HG02943 (cell line): Measurements from ENCODE around the gene ILF3.
"Not testable (repeated sequence)": the region's sequence is repeated elsewhere in the genome, so short reads cannot be mapped to it uniquely, and the experiment has no call there.

Experiments
- ATAC-seq: cut with Tn5 transposase; IDR thresholded peaks from one replicate; pipeline ENCODE4 v1.9.1; 2021; ENCODE audit warnings: mild to moderate bottlenecking, low read depth, moderate library complexity; ENCODE audit not compliant: unreplicated experiment

Gene ILF3

DNA sequence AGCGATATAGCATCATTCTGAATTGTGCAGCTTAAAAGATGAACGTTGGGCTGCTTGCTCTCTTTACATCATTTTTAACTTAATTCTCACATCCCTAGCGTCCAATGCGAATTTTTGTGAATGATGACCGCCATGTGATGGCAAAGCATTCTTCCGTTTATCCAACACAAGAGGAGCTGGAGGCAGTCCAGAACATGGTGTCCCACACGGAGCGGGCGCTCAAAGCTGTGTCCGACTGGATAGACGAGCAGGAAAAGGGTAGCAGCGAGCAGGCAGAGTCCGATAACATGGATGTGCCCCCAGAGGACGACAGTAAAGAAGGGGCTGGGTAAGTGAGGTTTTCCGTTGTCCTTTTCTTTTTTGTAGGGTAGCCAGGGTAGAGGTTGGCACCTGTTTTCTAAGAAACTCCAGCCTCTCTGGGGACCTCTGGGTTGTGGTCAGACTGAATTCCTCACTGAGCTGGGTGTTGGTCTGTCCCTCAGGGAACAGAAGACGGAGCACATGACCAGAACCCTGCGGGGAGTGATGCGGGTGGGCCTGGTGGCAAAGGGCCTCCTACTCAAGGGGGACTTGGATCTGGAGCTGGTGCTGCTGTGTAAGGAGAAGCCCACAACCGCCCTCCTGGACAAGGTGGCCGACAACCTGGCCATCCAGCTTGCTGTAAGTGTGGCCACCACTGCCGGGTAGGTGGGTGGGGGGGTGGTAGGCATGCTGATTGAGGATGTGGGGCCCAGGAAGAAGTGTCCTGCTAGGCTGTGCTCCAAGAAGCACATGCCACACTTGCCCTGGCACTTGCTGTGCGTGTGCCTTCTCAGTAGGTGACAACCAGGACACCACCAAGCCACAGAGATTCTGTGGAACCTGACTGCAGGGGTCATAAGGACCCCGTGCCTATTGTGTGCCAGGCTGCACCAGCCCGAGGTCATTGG, 17.0 kb downstream of the ILF3 start:
- no peak for ATAC-seq

DNA sequence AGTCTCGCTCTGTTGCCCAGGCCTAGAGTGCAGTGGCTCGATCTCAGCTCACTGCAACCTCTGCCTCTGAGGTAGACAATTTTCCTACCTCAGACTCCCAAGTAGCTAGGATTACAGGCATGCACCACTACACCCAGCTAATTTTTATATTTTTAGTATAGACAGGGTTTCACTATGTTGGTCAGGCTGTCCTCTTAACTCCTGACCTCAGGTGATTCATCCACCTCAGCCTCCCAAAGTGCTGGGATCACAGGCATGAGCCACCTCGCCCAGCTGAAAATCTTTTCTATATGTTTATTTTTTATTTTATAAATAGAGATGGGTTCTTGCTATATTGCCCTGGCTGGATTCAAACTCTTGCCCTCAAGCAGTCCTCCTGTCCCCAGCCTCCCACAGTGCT, 17.8 kb downstream of the ILF3 start:
- ATAC-seq, result not testable (repeated sequence)

DNA sequence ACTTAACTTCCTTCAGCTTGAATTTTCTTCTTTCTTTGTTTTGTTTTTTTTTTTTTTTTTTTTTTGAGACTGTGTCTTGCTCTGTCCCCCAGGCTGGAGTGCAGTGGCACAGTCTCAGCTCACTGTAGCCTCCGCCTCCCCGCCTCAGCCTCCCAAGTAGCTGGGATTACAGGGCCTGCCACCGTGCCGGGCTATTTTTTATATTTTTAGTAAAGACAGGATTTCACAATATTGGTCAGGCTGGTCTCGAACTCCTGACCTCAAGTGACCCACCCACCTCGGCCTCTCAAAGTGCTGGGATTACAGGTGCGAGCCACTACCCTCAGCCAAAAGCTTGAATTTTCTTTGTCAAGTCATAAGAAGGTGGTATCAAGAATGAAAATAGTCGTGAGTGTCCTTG, 21.1 kb downstream of the ILF3 start:
- ATAC-seq, result not testable (repeated sequence)

DNA sequence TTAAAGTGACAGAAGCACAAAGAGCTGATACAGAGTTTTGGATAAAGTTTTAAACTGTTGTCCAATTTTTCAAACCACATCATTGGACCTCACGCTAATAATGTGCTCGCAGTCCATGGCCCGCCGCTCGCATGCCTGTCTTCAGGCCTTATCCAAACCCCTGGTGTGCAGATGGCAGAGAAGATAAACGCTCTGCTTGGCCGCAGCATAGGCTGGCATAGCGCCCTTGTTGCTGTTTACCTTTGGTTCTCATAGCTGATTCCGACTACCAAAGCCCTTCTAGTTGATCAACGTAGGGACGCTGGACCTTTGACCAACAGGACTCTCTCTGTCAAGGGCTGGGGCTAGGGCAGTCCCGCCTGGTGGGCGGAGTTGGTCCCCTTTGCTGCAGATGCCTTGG, 23.6 kb downstream of the ILF3 start:
- no peak for ATAC-seq

DNA sequence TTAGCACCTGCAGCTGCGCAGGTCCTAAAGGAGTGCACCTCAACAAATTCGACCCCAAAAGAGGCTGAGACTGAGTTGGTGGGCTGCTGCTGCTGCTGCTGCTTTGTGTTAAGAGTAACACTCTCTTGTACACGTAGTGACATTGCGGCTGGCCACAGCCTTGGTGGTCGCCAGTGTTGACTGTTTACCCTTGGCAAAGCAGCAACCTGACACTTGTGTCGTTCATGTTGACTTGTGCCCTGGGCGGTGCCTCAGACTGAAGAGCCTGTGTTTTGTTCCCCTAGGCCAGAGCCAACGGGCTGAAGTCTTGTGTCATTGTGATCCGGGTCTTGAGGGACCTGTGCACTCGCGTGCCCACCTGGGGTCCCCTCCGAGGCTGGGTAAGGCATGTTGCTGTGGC, 24.7 kb downstream of the ILF3 start:
- no peak for ATAC-seq

DNA sequence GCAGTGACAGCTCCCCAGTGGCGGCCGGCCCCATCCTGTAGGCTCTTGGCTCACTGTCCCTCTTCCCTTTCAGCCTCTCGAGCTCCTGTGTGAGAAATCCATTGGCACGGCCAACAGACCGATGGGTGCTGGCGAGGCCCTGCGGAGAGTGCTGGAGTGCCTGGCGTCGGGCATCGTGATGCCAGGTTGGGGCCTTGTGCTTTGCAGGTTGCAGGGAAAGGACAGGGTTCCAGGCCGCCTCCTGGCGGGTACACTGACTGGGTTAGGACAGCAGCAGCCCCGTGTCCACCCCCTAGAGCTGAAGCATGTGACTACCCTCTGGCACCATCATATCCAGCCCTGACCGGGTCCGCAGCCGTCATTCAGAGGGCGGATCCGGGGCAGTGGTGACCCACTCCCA, 25.6 kb downstream of the ILF3 start:
- ATAC-seq, result no peak

DNA sequence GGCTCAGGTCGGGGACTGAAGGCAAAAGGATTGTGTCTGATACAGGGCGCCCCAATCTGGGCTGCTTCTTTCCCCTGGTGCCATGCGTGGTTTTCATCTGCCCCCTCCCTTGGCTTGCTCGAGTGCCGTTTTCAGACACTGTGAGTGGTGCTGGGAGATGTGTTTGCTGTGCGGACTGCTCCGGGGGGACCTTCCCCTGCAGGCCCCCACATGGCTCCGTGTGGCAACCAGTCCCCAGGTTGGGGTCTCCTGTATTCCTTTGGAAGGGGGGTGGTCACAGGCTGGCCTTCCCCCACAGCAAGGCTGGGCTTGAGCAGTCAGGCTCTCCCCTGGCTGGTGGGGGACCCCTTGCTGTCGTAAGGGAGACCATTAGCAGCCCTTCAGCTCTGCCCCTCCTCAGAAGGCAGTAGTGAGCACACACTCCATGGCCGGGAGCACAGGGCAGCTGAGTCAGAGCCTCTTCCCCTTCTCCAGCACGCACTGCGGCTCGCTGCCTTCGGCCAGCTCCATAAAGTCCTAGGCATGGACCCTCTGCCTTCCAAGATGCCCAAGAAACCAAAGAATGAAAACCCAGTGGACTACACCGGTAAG, 26.5 kb downstream of the ILF3 start:
- ATAC-seq, result no peak

DNA sequence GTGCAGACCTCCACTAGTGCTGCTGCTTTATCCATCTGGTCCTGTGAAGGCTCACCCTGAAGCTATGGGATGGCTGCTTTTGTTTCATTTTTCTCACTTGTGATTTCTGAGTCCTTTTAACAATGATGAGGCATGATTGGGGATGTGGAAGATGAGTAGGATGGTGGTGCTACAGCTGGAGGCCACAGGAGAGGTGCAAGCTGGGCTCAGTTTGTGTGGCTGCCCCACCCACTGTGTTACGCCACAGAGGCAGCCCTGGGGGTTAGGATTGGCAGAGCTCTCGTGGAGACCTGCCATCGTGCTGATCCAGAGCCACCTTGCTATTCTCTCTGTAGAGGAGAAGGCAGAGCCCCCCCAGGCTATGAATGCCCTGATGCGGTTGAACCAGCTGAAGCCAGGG, 27.5 kb downstream of the ILF3 start:
- ATAC-seq, result no peak

DNA sequence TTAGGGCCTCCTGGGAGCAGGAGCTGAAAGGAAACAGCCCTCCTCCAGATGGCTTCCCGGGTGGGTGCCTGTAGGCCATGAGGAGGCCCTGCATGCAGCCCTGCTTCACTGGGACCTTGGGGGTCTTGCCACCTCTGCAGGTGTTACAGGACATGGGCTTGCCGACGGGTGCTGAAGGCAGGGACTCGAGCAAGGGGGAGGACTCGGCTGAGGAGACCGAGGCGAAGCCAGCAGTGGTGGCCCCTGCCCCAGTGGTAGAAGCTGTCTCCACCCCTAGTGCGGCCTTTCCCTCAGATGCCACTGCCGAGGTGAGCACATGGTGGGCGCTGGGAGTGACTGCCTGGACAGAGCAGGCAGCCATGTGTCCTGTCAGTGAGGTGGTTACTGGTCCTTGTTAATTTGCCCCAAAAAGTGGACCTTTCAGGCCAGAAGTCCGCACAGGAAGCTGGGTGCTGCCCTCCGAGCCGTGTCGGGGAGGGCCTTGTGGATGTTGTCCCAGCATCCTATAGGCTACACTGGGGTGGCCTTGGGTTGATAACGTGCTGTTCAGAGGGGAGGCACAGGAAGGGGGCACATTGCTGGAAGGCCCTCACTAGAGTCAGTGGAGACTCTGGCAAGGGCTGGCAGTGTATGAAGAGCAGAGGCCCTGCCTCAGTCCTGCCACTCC, 28.4 kb downstream of the ILF3 start:
- ATAC-seq, result no peak

DNA sequence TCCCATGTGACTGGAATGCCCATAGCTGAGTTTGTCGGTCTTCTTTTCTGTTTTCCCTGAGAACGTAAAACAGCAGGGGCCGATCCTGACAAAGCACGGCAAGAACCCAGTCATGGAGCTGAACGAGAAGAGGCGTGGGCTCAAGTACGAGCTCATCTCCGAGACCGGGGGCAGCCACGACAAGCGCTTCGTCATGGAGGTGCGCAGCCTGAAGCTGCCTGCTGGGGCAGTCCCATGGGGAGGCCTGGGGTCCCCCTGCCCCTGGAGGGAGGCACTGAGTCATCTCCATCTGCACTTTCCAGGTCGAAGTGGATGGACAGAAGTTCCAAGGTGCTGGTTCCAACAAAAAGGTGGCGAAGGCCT, 28.9 kb downstream of the ILF3 start:
- ATAC-seq, result no peak

DNA sequence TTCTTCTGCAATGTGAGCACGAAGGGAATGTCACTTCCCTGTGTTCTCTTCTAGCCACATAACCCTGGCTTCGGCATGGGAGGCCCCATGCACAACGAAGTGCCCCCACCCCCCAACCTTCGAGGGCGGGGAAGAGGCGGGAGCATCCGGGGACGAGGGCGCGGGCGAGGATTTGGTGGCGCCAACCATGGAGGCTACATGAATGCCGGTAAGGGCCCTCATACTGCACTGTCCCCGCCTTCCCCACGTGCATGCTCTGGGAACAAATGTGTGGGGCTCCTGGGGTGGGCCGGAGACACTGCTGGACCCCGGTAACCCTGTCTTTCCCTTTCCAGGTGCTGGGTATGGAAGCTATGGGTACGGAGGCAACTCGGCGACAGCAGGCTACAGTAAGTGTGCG, 29.4 kb downstream of the ILF3 start:
- no peak for ATAC-seq

DNA sequence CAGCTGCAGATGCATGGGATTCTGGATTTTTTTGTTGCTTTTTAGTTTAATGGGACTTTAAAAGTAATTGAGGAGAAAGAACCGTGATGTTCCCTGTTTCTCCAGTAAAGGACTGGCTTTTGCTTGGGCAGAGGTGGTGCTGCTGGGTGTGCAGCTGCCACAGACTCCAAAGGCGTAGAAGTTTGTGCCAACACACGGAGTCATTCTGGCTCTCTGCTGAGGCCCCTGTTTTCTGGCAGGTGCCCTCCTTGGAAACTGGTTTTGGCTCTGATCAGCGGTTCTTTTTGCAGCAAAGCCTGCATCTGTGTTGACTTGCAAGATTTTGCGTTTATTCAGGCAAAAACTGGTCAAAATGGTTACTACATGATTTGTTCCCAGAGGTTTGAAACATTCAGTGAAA, 31.1 kb downstream of the ILF3 start:
- no peak for ATAC-seq

DNA sequence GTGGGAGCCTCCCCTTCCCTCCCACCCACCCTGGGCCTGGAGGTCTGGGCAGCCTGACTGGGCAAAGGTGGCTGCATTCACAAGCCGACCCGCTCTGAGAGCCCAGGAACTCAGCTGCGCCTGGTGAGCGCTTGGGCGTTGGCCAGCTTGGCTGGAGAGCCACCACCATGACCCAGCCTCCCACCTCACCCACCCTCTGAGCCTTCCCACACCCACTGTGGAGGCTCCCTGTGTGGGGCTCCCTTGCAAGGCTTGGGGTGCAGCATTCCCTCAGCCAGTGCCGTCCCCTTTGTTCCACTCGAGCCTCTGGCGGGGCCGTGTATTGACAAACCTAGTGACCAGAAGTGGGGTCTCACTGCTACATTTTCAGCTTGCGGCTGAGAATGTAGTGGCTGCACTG, 32.0 kb downstream of the ILF3 start:
- ATAC-seq, result no peak

DNA sequence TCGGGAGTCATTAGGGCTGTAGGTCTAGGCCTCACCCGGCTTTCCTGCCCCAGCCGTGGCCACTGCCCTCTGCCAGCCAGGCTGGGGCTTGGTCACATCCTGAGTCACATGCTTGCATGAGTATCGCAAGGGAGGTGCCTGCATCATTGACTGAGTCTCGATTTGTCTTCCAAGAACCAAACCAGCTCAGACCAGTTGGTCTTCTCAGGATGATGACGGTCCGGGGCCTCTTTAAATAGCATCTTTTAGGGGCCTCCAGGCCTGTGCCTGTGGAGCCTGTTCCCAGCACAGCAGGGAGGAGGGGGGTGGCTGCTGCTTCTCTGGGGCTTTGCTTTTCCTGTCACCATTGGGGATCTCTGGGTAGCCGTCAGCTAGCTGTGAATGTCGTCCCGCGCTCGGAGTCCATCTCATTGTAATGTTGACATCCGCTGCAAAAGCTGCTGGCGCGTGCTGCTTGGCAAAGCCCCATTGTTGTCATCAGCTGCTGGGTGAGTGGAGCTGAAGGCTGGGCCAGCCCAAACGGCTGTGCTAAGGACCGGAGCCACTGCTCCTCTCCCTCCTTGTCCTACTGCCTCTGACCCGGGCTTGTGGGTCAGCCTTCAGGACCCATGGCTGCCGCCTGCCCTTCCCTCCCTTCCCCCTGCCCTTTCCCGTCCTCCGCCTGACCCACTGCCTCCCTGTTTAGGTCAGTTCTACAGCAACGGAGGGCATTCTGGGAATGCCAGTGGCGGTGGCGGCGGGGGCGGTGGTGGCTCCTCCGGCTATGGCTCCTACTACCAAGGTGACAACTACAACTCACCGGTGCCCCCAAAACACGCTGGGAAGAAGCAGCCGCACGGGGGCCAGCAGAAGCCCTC, 32.7 kb downstream of the ILF3 start:
- ATAC-seq, result no peak

DNA sequence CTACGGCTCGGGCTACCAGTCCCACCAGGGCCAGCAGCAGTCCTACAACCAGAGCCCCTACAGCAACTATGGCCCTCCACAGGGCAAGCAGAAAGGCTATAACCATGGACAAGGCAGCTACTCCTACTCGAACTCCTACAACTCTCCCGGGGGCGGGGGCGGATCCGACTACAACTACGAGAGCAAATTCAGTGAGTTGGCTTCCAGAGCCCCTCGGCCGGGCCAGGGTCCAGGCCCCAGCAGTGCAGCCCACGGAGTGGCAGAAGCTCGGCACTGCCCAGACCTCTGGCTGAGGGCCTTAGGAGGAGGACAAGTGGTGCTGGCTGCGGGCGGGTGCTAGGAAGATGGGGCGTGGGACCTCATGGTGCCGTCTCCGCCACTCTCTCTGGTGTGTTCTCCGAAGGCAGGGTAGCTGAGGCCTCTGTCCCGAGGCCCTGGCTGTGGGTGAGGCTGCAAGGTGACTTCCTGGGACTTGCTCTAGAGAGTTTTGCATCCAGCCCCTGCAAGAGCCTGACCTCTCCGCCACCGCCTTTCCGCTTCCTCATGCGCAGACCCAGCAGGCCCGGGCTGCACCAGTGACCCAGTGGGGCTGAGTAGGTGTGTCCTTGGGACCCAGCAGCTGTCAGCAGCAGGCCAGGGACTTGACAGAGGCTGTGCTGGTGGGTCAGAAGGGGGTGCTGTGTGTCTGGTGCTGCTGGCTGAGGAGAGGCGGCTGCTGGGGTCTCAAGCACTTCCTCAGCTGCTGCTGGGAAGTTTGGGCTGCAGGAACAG, 33.6 kb downstream of the ILF3 start:
- no peak for ATAC-seq

DNA sequence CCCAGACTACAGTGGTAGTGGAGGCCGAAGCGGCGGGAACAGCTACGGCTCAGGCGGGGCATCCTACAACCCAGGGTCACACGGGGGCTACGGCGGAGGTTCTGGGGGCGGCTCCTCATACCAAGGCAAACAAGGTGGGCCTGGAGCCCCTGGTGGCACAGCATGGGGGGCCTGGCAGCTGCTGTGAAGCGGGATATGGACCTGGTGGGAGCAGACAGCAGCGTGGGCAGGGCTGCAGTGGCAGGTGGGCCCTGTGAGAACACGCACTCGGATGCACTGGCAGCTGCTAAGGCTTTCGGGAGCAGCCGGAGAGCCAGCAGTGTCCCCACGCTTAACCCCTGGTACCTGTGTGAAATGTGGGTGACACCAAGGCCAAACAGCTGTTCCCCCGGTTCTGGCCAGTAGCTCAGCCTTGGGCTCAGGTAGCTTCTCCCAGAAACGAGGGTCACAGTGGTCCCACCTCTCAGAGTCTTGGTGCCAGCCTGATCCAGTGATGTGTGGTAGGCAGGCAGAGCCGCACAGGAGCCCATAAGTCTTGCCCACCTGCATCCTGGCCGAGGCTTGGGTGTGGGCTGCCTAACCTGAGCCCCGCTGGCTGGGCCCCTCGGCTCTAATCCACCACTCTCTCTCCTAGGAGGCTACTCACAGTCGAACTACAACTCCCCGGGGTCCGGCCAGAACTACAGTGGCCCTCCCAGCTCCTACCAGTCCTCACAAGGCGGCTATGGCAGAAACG, 34.6 kb downstream of the ILF3 start:
- no peak for ATAC-seq

DNA sequence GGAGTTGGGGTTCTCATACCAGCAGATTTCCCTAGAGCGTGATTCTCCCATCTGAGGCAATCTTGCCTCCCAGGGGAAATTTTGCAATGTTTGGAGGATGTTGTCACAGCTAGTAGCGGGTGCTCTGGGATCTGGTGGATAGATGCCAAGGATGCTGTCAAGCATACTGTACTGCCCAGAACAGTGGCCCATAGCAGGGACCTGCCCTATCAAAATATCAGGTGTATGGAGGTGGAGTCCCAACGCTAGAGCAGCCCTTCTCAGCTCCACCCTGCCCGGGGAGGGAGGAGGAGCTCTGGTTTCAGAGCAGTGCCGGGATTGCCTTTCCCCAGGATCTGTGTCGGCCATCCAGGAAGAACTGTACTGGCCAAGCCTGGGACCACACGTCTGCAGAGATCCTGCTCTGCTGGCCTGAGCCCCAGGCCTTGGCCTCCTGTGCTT, 36.2 kb downstream of the ILF3 start:
- ATAC-seq, result no peak

DNA sequence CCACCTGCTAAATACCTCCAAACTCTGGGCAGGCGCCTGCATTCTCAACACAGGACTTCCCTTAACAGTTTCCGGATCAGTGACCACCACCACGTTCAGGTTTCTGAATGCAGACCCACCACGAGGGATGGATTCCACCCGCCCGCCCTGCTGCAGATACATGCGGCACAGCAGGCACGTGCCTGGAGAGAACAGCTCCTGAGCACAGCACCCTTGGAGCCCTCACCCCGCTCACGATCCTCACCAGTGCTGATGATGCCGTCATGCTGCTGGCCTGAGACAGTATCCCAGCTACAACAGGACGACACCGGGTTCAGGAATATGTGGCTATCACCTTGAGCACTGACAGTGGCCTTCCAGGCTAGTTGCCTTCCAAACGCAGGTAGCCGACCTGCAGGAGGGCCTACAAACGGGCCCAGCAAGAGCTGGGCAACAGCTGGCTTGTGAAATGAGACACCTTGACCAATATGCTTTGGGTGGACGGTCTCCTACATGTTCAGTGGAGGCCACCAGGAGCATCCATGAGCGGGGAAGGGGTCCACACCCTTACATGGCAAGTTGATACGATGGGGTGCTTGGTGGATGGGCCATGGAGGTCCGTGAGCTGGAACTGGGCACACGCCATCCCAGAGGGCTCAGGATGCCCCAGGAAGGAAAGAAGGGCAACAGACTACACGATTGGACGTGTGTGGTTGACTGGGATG, 37.2 kb downstream of the ILF3 start:
- no peak for ATAC-seq

DNA sequence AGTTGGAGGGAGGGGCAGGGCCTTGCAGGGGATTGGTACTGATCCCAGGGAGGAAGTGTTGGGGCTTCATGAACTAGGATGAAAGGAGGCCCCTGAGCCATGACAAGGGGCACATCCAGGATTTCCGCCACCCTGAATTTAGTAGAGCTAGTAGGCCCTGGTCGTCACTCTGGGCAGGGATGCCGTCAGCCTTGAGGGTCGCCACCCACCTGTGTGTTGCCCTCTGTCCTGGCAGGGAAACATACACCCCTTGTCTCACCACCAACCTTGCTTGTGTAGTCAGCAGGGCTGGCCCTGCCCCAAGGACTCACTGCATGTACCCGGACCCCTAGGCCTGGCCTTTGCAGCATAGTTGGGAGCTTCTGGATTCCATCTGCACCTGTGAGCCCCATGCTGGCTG, 37.7 kb downstream of the ILF3 start:
- ATAC-seq, result no peak
